ENCODE measurements around the gene CCDC9B. TPM values are rescaled to one million over a fixed set of nuclear protein-coding genes. Genes with fewer than 3 reads are reported as not detected.

CCDC9B gene
- total RNA-seq, 4 donors from 2014 or later, result 5.4 to 34.4 (median 15.0) TPM

GRCh38 chr15:40342416-40343320 is 1.9 kb upstream of the CCDC9B start:
- no peak for DNase-seq
- Histone ChIP-seq H3K36me3 (peaks cover 0 to under 1% (median 0%) of the 10 kb centered on the region in 3 donors), H3K27me3 (no peaks in the 10 kb centered on the region), H3K4me3 (no peak overlapping the region), H3K27ac (peak overlapping the region; percentile 83 to 95 (median 90)), H3K4me1 (peaks cover 62 to 100% (median 68%) of the 10 kb centered on the region in 3 donors), H3K9me3 (no peaks in the 10 kb centered on the region)
- TF ChIP-seq CTCF (IDR thresholded peaks at IDR 0.05) (no peak), POLR2A (IDR thresholded peaks at IDR 0.05) (no peak)
- intact Hi-C loops (cut with DNase I), result no loop called here
- 49 to 50% methylated on average over 5 to 7 of the region's 7 CpGs for WGBS, 2 donors

GRCh38 chr15:40340038-40340739 is 550 bp downstream of the CCDC9B start:
- intact Hi-C loops (cut with DNase I), result no loop called here
- Histone ChIP-seq H3K4me1 (peaks cover 74 to 100% (median 78%) of the 10 kb centered on the region in 3 donors), H3K9me3 (no peaks in the 10 kb centered on the region), H3K27ac (peak overlapping the region; percentile 92 to 95 (median 94)), H3K4me3 (peak overlapping the region; percentile 38 to 61 (median 52)), H3K36me3 (peaks cover 0 to 19% (median 0%) of the 10 kb centered on the region in 3 donors), H3K27me3 (no peaks in the 10 kb centered on the region)
- WGBS, 2 donors, result 33% methylated on average over 1 of the region's 14 CpGs; no CpG with 5 or more reads in 1 of the 2 donors
- peak in 1 of 6 experiments; percentile 15 for TF ChIP-seq CTCF (IDR thresholded peaks at IDR 0.05)
- no peak for TF ChIP-seq POLR2A (IDR thresholded peaks at IDR 0.05)
- no peak for DNase-seq

GRCh38 chr15:40339621-40339945 is 1.2 kb downstream of the CCDC9B start:
- no peak for TF ChIP-seq POLR2A (IDR thresholded peaks at IDR 0.05)
- TF ChIP-seq CTCF (IDR thresholded peaks at IDR 0.05), result no peak
- no peak for DNase-seq
- WGBS, 2 donors, result 65% methylated on average over 4 of the region's 7 CpGs; no CpG with 5 or more reads in 1 of the 2 donors

GRCh38 chr15:40338921-40339620 is 1.7 kb downstream of the CCDC9B start:
- no peak for TF ChIP-seq POLR2A (IDR thresholded peaks at IDR 0.05)
- no peak for TF ChIP-seq CTCF (IDR thresholded peaks at IDR 0.05)
- Histone ChIP-seq H3K27ac (peak overlapping the region; percentile 92 to 95 (median 94)), H3K36me3 (peaks cover 0 to 19% (median 0%) of the 10 kb centered on the region in 3 donors), H3K4me3 (peak overlapping the region; percentile 38 to 61 (median 52)), H3K4me1 (peaks cover 78 to 100% (median 86%) of the 10 kb centered on the region in 3 donors), H3K9me3 (no peaks in the 10 kb centered on the region), H3K27me3 (no peaks in the 10 kb centered on the region)
- intact Hi-C loops (cut with DNase I), result no loop called here
- 85 to 90% methylated on average over 2 to 5 of the region's 11 CpGs for WGBS, 2 donors
- DNase-seq, result no peak

More at GRCh38 chr15:40339621-40339945, 1.2 kb downstream of the CCDC9B start:
- intact Hi-C loops (cut with DNase I), result no loop called here
- H3K36me3 ChIP-seq, result peaks cover 0 to 19% (median 0%) of the 10 kb centered on the region in 3 donors
- H3K9me3 ChIP-seq, result no peaks in the 10 kb centered on the region
- H3K27ac ChIP-seq, result peak overlapping the region; percentile 92 to 95 (median 94)
- H3K4me1 ChIP-seq, result peaks cover 74 to 100% (median 81%) of the 10 kb centered on the region in 3 donors
- peak overlapping the region; percentile 38 to 61 (median 52) for H3K4me3 ChIP-seq
- no peaks in the 10 kb centered on the region for H3K27me3 ChIP-seq

Measured in esophagus squamous epithelium (tissue), 5 donors.